Measurements from ENCODE around the gene NVL.

NVL gene

GRCh38 chr1:224193319-224193966 lies 136.5 kb downstream of the NVL start:
- DNase-seq, result no peak

GRCh38 chr1:224192082-224192788 lies 137.7 kb downstream of the NVL start:
- no peak for DNase-seq

GRCh38 chr1:224189561-224189960 lies 140.4 kb downstream of the NVL start:
- DNase-seq, result peak; percentile 37

- no peak for DNase-seq
Observed at GRCh38 chr1:224188286-224188685, 141.7 kb downstream of the NVL start.

GRCh38 chr1:224185208-224185607 lies 144.8 kb downstream of the NVL start:
- DNase-seq, result no peak

DNA sequence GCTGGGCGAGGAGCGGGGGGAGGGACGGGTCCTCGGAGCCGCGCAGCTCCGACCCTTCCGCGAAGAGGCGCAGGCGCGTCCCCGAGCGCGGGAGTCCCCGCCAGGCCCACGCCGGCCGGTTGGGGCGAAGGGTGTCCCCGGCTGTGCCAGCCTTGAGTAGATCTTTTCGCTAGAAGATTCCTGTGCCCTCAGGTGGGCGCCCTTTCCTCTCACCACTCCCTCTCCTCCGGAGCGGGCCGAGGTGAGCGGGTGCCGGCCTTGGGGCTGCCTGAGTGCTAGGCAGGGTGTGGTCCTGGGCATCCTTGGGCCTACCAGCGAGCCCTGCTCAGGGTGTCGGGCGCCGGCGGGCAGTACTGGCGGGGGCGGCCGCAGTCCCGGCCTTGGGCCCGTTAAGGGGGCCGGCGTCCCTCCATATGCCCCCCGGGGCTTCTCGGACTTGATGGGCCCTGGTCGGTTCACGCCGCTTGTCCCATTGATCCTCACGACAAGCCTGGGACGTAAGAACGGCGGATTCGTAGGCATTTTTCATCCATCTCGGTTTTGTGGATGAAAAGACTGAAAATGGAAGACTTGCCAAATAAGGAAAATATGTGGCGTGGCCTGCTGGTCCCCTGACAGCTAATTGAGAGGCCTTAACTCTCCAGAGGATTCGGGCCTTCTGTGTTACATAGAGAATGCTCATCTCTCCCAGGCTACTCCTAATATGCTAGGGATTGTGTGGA lies 146.2 kb downstream of the NVL start:
- DNase-seq, result peak; percentile 85

DNA sequence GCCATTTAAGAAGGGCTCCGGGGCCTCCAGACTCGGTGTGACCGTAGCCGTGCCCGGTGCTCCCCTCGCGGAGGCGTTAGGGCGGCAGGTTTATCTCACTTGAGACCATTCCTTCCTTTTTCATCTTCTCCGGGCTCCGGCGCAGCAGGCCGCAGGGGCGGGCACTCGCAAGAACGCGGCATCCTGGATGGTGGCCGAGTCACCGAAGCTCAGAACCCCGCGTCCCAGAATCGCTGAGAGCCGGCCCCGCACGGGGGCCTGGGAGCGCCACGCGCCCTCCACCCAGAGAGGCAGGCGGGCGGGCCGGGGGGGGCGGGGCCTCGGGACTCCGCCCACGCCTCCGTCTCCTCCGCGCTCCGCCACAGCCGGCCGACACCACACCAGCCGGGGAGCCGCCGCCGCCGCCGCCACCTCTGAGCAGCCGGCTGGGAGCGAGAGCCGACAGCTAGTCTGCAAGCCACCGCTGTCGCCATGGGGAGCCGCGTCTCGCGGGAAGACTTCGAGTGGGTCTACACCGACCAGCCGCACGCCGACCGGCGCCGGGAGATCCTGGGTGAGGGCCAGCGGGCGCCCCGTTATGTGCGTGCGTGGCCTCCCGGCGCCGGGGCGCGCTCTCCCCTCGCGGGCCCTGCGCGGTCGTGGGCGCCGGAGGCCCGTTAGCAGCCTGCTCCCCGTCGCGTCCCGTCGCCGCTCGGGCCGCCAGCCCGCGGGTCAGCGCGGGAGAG lies 146.9 kb downstream of the NVL start, which contains the start of gene DEGS1:
DEGS1 (plus strand) TSS at position 375 of the 725 bp plus-strand sequence; CDS start at position 472, 97 bp downstream.
- DNase-seq, result peak; percentile 87

- DNase-seq, result no peak
Observed at GRCh38 chr1:224182057-224182865, 147.7 kb downstream of the NVL start.

DNA sequence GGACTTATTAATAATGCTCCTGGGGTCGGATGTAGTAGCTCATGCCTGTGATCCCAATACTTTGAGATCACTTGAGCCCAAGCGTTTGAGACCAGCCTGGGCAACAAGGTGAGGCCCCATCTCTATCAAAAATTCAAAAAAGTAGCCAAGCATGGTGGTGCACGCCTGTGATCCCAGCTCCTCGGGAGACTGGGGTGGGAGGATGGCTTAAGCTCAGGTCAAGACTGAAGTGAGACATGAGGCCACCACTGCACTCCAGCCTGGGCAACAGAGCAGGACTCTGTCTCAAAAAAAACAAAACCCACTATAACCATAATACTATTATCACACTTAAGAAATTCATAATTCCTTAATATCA lies 148.5 kb downstream of the NVL start:
- DNase-seq, result no peak

DNA sequence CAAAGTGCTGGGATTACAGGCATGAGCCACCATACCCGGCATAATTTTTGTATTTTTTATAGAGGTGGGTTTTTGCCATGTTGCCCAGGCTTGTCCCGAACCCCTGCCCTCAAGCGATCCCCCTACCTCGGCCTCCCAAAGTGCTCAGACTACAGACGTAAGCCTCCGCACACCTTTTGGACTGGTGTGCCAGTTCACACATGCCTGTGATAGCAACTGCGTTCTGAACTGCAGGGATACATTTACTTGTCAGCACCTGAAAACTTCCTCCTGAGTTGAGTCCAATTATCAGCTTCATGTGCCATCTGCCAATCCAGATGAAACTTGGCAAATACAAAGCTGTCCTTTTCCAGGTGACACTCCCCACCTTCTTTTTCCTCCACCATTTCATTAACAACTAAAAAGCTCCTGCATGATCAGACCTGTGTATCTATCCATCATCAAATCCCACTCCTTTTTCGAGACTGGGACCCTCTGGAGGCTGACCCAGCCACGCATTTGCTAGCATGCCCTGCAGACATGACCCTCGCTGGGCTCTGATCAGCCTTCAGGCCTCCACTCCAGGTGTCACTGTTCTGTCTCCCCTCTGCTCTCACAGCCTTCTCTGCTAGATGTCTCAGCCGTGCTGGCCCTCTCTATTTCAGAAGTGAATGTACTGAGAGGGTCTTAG lies 149.1 kb downstream of the NVL start:
- no peak for DNase-seq

GRCh38 chr1:224178894-224179293 lies 151.1 kb downstream of the NVL start:
- no peak for DNase-seq

GRCh38 chr1:224177356-224177999 lies 152.5 kb downstream of the NVL start:
- no peak for DNase-seq

Data from fibroblast of skin of back (primary cell).